GM21515 (cell line): Measurements from ENCODE around the gene ADI1.
"Not testable (repeated sequence)": the region's sequence is repeated elsewhere in the genome, so short reads cannot be mapped to it uniquely, and the experiment has no call there.

Source experiments
- ATAC-seq: cut with Tn5 transposase; IDR thresholded peaks from one replicate; pipeline ENCODE4 v1.9.1; 2021; ENCODE audit not compliant: unreplicated experiment

ADI1 gene

DNA sequence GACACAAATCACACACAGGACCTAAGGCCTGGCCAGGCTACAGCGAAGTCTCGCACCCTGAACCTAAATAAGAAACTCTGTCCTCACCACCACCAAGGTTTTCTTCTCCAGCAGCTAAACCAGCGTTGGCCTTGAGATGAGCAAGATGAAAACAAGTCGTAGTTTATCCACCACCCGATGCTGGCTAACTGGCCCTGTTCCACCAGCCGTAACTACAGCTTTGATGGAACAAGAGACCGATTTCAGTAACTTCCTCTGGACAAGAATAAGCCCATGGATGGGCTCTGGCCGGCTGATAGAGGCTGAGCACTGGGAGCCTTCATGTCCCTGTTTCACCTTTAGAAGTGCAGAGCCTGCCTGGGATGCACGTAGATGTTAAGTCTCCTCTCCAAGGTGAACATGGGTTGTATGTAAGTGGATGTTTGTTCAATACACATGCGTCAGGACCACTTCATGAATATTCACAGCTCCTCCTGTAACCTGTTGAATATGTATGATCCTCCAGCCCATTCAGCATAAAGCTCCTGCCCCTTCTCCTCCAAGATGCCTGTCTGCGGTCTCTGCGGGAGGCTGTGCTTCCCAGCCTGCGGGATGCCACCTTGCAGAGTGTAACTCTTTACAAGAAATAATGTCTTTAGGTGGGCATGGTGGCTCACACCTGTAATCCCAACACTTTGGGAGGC lies 24.2 kb downstream of the ADI1 start:
- ATAC-seq, result no peak

- no peak for ATAC-seq
Observed at GRCh38 chr2:3493615-3494007, 25.7 kb downstream of the ADI1 start.

GRCh38 chr2:3492951-3493614 lies 26.2 kb downstream of the ADI1 start:
- no peak for ATAC-seq

DNA sequence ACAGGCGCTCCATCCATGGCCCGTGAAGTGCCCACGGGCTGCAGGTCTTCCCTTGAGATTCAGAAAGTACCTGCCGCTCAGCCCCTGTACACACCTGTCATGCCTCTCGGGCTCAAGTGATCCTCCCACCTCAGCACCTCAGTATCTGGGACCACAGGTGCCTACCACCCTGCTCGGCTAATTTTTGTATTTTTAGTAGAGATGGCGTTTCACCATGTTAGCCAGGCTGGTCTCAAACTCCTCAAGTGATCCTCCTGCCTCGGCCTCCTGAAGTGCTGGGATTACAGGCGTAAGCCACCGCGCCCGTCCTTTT lies 26.9 kb downstream of the ADI1 start:
- not testable (repeated sequence) for ATAC-seq

GRCh38 chr2:3491716-3492474 lies 27.4 kb downstream of the ADI1 start:
- ATAC-seq, result no peak

- no peak for ATAC-seq
Observed at GRCh38 chr2:3491306-3491705, 28.0 kb downstream of the ADI1 start.

- no peak for ATAC-seq
Observed at GRCh38 chr2:3490191-3491170, 28.9 kb downstream of the ADI1 start.

DNA sequence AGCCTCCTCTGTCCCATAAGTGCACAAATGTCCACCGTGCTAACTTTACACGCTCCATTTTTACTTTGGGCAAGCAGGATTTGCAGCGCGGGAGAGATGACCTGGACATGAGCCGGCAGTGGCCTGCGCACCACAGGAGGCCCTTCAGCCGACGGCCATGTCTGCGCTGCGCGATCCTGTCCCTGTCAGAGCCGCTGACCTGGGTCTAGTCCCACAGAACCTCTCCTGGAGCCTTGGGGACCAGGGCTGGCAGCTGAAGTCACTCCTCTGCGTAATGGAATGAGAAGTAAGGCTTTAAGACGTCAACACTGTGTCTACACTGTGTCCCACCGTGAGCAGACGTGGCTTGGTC lies 29.6 kb downstream of the ADI1 start:
- no peak for ATAC-seq

- ATAC-seq, result no peak
Observed at GRCh38 chr2:3488855-3489763, 30.2 kb downstream of the ADI1 start.

DNA sequence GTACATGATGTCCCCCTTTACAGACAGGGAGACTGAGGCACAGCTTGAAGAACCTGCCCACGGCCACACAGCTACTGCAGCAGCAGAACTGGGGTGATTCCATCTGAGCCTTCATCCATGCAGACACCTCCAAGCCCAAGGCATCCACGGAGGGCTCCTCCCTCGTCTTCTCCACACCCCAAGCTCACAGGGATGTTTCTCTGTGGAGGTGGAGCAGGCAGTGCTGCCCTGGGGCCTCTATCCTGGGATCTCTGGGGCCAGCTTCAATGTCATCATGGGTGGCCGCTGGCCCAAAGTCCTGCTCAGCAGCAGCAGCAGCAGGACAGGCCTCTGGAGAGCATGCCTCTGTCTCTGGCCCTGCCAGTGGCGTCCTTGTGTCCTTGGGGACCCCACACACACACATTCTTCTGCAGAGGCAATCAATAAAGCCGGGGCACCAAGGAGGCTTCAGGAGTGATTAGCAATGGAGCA lies 31.2 kb downstream of the ADI1 start:
- no peak for ATAC-seq

- no peak for ATAC-seq
Observed at GRCh38 chr2:3487432-3487831, 31.9 kb downstream of the ADI1 start.

- no peak for ATAC-seq
Observed at GRCh38 chr2:3487028-3487425, 32.3 kb downstream of the ADI1 start.

- ATAC-seq, result no peak
Observed at GRCh38 chr2:3486047-3487027, 33.0 kb downstream of the ADI1 start.

- ATAC-seq, result no peak
Observed at GRCh38 chr2:3485166-3485565, 34.2 kb downstream of the ADI1 start.

GRCh38 chr2:3483986-3484960 lies 35.1 kb downstream of the ADI1 start:
- ATAC-seq, result no peak

DNA sequence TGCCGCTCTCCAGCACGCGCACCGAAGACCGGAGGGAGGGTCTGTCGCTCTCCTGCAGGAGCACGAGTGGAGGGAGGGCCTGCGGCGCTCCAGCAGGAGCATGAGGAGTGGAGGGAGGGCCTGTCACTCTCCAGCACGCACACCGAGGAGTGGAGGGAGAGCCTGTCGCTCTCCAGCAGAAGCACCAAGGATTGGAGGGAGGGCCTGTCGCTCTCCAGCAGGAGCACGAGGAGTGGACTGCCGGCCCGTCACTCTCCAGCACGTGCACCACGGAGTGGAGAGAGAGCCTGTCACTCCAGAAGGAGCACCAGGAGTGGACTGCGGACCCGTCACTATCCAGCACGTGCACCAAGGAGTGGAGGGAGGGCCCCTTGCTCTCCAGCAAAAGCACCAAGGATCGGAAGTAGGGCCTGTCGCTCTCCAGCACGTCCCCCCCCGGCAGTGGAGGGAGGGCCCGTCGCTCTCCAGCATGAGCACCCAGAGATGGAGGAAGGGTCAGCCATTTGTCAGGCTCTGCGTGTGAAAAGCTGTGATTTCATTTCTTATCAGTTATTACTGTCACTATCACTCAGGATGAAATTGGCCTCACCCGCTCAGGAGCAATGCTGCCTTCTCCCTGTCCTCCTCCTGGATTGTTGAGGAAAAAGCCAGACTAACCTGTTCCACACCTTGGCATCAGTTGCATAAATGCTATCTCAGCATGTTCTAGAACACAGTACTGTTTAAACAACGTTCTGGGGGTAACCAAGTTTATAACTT lies 35.9 kb downstream of the ADI1 start:
- no peak for ATAC-seq

DNA sequence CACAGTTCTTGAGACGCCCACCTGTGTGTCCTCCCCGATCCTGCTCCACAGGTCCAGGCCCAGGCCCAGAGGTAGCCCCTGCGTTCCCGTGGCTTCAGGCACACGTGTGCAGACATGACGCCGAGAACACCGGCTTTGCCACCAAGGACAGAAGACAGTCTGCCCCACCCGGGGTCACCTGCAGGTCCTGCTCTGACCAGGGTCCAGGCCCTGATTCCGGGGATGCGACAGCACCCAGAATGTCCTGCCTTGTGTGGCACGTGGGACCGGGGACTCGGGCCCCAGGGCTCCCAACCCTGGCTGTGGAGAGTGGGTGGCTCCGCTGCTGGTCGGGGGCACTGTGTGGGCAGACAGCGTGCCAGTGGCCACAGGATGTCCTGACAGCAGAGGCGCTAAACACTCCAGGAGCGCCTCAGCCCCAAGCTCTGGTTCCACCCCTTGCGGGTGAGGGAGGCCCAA lies 36.9 kb downstream of the ADI1 start:
- ATAC-seq, result no peak
